Measurements from ENCODE around the gene CCDC171. TPM values are rescaled to one million over a fixed set of nuclear protein-coding genes. Genes with fewer than 3 reads are reported as not detected.

CCDC171 gene
- total RNA-seq, 6 experiments from 2014 or later: 0.42 to 0.80 (median 0.45) TPM

DNA sequence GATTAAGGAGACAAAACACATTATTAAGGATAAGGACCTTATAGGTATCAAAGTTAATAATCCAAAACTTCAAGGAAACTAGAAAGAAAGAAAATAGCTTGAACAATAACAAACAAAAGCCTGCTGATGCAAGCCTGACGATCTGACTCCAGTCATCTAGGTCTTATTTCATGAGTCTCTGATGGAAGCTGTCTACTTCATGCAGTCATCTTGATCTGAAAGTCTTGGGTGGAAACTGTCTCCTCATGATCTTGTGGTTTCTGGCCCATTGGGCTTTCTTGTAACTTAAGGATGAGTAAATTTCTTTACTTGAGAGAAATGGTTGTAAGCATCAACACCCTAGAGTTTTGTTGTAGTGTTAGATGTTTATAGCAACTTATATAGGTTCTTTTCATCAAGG, 21.5 kb upstream of the CCDC171 start:
- 40% methylated on average over 1 of the region's 1 CpG for WGBS (ENCODE audit: insufficient coverage, low coverage, low lambda C conversion rate, missing lambda C conversion rate)
- H3K36me3 ChIP-seq: no peaks in the 10 kb centered on the region
- TF ChIP-seq CTCF (IDR thresholded peaks at IDR 0.05) (no peak), POLR2A (IDR thresholded peaks at IDR 0.05) (no peak)
- no peaks in the 10 kb centered on the region for H3K9me3 ChIP-seq
- DNase-seq (no peak), ATAC-seq (no peak)
- H3K27me3 ChIP-seq: no peaks in the 10 kb centered on the region
- H3K27ac ChIP-seq: no peak overlapping the region
- no peaks in the 10 kb centered on the region for H3K4me1 ChIP-seq
- H3K4me3 ChIP-seq: no peak overlapping the region
- intact Hi-C loops (cut with DNase I): no loop called here

DNA sequence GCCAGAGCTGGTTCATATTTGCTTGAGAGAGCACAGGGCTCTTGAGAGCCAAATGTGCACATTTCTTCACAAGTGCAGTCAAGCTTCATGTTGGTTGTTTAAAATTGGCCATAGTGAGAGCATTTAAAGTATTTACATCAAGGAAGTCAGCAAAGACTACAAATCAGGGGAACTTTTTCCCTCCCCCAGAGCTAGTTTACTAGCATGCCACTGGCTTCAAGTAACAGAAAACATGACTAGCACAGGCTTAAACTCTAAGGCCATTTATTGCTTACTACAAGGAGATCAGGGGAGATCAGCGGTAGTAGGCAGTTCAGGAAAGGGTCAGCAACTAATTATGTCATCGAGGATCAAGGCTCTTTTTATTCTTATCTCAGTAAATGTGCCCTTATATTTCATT, 11.0 kb upstream of the CCDC171 start:
- TF ChIP-seq POLR2A (IDR thresholded peaks at IDR 0.05): no peak
- no peak for TF ChIP-seq CTCF (IDR thresholded peaks at IDR 0.05)
- no peak for DNase-seq
- Histone ChIP-seq H3K4me3 (no peak overlapping the region), H3K36me3 (no peaks in the 10 kb centered on the region), H3K9me3 (no peaks in the 10 kb centered on the region), H3K4me1 (no peaks in the 10 kb centered on the region), H3K27me3 (no peaks in the 10 kb centered on the region), H3K27ac (no peak overlapping the region)
- WGBS (ENCODE audit: insufficient coverage, low coverage, low lambda C conversion rate, missing lambda C conversion rate): 45% methylated on average over 2 of the region's 2 CpGs
- no peak for ATAC-seq
- intact Hi-C loops (cut with DNase I): no loop called here

DNA sequence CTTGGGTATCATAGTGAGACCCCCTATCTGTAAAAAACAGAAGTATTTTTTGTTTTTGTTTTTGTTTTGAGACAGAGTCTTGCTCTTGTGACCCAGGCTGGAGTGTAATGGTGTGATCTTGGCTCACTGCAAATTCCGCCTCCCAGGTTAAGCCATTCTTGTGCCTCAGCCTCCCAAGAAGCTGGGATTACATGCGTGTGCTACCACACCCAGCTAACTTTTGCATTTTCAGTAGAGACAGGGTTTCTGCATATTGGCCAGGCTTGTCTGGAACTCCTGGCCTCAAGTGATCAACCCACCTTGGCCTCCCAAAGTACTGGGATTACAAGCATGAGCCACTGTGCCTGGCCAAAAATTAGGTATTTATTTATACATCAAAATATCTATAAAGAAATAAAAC, 10.2 kb upstream of the CCDC171 start:
- intact Hi-C loops (cut with DNase I): no loop called here
- WGBS (ENCODE audit: insufficient coverage, low coverage, low lambda C conversion rate, missing lambda C conversion rate): 79% methylated on average over 2 of the region's 2 CpGs
- DNase-seq (no peak), ATAC-seq (no peak)
- H3K4me3 ChIP-seq: no peak overlapping the region
- H3K9me3 ChIP-seq: no peaks in the 10 kb centered on the region
- TF ChIP-seq CTCF (IDR thresholded peaks at IDR 0.05) (no peak), POLR2A (IDR thresholded peaks at IDR 0.05) (no peak)
- no peaks in the 10 kb centered on the region for H3K4me1 ChIP-seq
- H3K27ac ChIP-seq: no peak overlapping the region
- no peaks in the 10 kb centered on the region for H3K27me3 ChIP-seq
- H3K36me3 ChIP-seq: no peaks in the 10 kb centered on the region

GRCh38 chr9:15543047-15543813, 9.6 kb upstream of the CCDC171 start:
- intact Hi-C loops (cut with DNase I): no loop called here
- Histone ChIP-seq H3K27me3 (no peaks in the 10 kb centered on the region), H3K9me3 (no peaks in the 10 kb centered on the region), H3K4me1 (no peaks in the 10 kb centered on the region), H3K27ac (no peak overlapping the region), H3K36me3 (no peaks in the 10 kb centered on the region), H3K4me3 (no peak overlapping the region)
- DNase-seq (no peak), ATAC-seq (no peak)
- 84% methylated on average over 4 of the region's 4 CpGs for WGBS (ENCODE audit: insufficient coverage, low coverage, low lambda C conversion rate, missing lambda C conversion rate)
- no peak for TF ChIP-seq POLR2A (IDR thresholded peaks at IDR 0.05)
- no peak for TF ChIP-seq CTCF (IDR thresholded peaks at IDR 0.05)

All from right lobe of liver (tissue), 6 donors.